LHCN-M2 (cell line): ENCODE results near the gene C4orf33. TPM values are rescaled to one million over a fixed set of nuclear protein-coding genes. Genes with fewer than 3 reads are reported as not detected.
A peak's percentile ranks its signal among the peaks of the same experiment; 100 is the strongest.
"Not testable (repeated sequence)": the region's sequence is repeated elsewhere in the genome, so short reads cannot be mapped to it uniquely, and the experiment has no call there.

Experiments
- DNase-seq: peaks from one replicate; pipeline ENCODE4 v3.0.0-alpha.2; 2012; ENCODE audit warnings: low read depth
- polyA plus RNA-seq: library from polyadenylated mRNA; unstranded; fragments of >200 nt; gene quantifications from one replicate; pipeline ENCODE4 v1.2.1, GENCODE V29; 2012; ENCODE audit warnings: missing spikeins
- total RNA-seq: library from RNA; depleted of rRNA; stranded (reverse); fragments of >200 nt; gene quantifications from 2 replicates; pipeline ENCODE4 v1.2.3, GENCODE V29; 2014; rRNA removed

The C4orf33 gene
- total RNA-seq = 12.1 and 14.6 TPM in 2 replicates
- polyA plus RNA-seq = 4.8 TPM

- peak; percentile 74 for DNase-seq
These were observed at the start of gene C4orf33 for GRCh38 chr4:129095811-129096454. C4orf33 (plus strand) TSS chr4:129096152; CDS start chr4:129102611, 6,459 bp downstream.

GRCh38 chr4:129059028-129059427 is 36.9 kb upstream of the C4orf33 start:
- no peak for DNase-seq

- no peak for DNase-seq
These were observed 33.4 kb upstream of the C4orf33 start for GRCh38 chr4:129062580-129062979.

- DNase-seq = no peak
These were observed 32.3 kb upstream of the C4orf33 start for GRCh38 chr4:129063640-129064039.

GRCh38 chr4:129064717-129065116 is 31.2 kb upstream of the C4orf33 start:
- peak; percentile 75 for DNase-seq

GRCh38 chr4:129069537-129069936 is 26.4 kb upstream of the C4orf33 start:
- not testable (repeated sequence) for DNase-seq

- DNase-seq = no peak
These were observed 18.6 kb upstream of the C4orf33 start for GRCh38 chr4:129077326-129077725.

GRCh38 chr4:129080129-129080528 is 15.8 kb upstream of the C4orf33 start:
- no peak for DNase-seq

GRCh38 chr4:129082302-129082701 is 13.7 kb upstream of the C4orf33 start:
- no peak for DNase-seq

- DNase-seq = no peak
These were observed 10.5 kb upstream of the C4orf33 start for GRCh38 chr4:129085472-129085871.

GRCh38 chr4:129087516-129087915 is 8.4 kb upstream of the C4orf33 start:
- no peak for DNase-seq

GRCh38 chr4:129092631-129093190 is 3.2 kb upstream of the C4orf33 start:
- DNase-seq = peak; percentile 25

- peak; percentile 98 for DNase-seq
These were observed 2.6 kb upstream of the C4orf33 start, which contains the start of gene SCLT1 for GRCh38 chr4:129093191-129093920. SCLT1 (minus strand) TSS chr4:129093539; CDS start chr4:129093103, 436 bp downstream.

- no peak for DNase-seq
These were observed 1.6 kb upstream of the C4orf33 start for GRCh38 chr4:129094347-129094746.

- no peak for DNase-seq
These were observed 2.6 kb downstream of the C4orf33 start for GRCh38 chr4:129098531-129099001.

- no peak for DNase-seq
These were observed 14.2 kb downstream of the C4orf33 start for GRCh38 chr4:129109965-129110824.

- DNase-seq = no peak
These were observed 15.0 kb downstream of the C4orf33 start for GRCh38 chr4:129110931-129111330.

- no peak for DNase-seq
These were observed 16.0 kb downstream of the C4orf33 start for GRCh38 chr4:129111919-129112318.

GRCh38 chr4:129113434-129113833 is 17.5 kb downstream of the C4orf33 start:
- no peak for DNase-seq

- DNase-seq = no peak
These were observed 18.0 kb downstream of the C4orf33 start for GRCh38 chr4:129113919-129114318.

- no peak for DNase-seq
These were observed 21.8 kb downstream of the C4orf33 start for GRCh38 chr4:129117705-129118104.
